ENCODE measurements around the gene SLC26A5. TPM values are rescaled to one million over a fixed set of nuclear protein-coding genes. Genes with fewer than 3 reads are reported as not detected.

Gene SLC26A5
- total and polyA plus RNA-seq, 2 donors (not counting 1 experiment from before 2014, with no cell fraction given), result not detected

DNA sequence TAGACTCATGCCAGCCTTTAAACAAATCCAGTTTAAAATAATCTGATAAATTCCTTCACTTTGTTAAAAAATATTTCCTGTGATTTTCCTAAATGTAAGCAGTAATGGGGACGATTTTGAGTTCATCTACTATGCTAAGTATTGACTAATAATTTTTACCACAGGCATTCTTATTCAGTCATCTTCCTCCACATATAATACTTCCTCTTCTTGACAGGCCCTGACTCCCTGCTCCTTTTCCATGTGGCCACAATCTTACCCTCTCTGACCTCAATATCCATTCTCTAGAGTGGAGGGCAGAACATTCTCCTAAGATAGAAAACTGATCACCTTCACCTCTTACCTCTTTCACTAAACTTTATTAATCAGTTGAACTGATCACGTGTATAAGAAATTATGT is 109.2 kb downstream of the SLC26A5 start:
- DNase-seq (ENCODE audit: low read depth in 2 of 2), result no peak
- no peak overlapping the region for H3K27ac ChIP-seq (ENCODE audit: insufficient read depth, low read length)
- H3K9me3 ChIP-seq (ENCODE audit: control insufficient read depth, insufficient read depth, low read depth, low read length), result no peaks in the 10 kb centered on the region
- H3K4me2 ChIP-seq (ENCODE audit: extremely low read depth, insufficient read depth, low read length), result no peak overlapping the region
- no peaks in the 10 kb centered on the region for H3K4me1 ChIP-seq (ENCODE audit: control insufficient read depth, extremely low read depth, insufficient read depth, low read length)
- H3K79me2 ChIP-seq (ENCODE audit: control insufficient read depth, insufficient read depth, low read length), result peaks cover 26% of the 10 kb centered on the region
- H3K4me3 ChIP-seq (replicated peaks in 1 of 4; ENCODE audit: control extremely low read depth in 1 of 4, insufficient read depth in 1 of 4, low read depth in 3 of 4, low read length in 4 of 4), result no peak overlapping the region
- no peak overlapping the region for H3K9ac ChIP-seq (ENCODE audit: insufficient read depth, low read length)
- H3K36me3 ChIP-seq (ENCODE audit: control insufficient read depth, insufficient read depth, low read length), result peaks cover 14% of the 10 kb centered on the region
- TF ChIP-seq, protein P1, sequence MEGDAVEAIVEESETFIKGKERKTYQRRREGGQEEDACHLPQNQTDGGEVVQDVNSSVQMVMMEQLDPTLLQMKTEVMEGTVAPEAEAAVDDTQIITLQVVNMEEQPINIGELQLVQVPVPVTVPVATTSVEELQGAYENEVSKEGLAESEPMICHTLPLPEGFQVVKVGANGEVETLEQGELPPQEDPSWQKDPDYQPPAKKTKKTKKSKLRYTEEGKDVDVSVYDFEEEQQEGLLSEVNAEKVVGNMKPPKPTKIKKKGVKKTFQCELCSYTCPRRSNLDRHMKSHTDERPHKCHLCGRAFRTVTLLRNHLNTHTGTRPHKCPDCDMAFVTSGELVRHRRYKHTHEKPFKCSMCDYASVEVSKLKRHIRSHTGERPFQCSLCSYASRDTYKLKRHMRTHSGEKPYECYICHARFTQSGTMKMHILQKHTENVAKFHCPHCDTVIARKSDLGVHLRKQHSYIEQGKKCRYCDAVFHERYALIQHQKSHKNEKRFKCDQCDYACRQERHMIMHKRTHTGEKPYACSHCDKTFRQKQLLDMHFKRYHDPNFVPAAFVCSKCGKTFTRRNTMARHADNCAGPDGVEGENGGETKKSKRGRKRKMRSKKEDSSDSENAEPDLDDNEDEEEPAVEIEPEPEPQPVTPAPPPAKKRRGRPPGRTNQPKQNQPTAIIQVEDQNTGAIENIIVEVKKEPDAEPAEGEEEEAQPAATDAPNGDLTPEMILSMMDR (conservative IDR thresholded peaks at IDR 0.05 in 1 of 2, IDR thresholded peaks at IDR 0.05 in 1 of 2; ENCODE audit: low read depth in 1 of 2, low read length in 2 of 2), result no peak
- TF ChIP-seq EZH2 (IDR thresholded peaks at IDR 0.05; ENCODE audit: low read length, missing control alignments), result no peak
- no peak overlapping the region for H2AFZ ChIP-seq (ENCODE audit: low read length)
- no peaks in the 10 kb centered on the region for H4K20me1 ChIP-seq (ENCODE audit: control insufficient read depth, extremely low read depth, insufficient read depth, low read length)
- no peaks in the 10 kb centered on the region for H3K27me3 ChIP-seq (ENCODE audit: control insufficient read depth, insufficient read depth, low read length)

DNA sequence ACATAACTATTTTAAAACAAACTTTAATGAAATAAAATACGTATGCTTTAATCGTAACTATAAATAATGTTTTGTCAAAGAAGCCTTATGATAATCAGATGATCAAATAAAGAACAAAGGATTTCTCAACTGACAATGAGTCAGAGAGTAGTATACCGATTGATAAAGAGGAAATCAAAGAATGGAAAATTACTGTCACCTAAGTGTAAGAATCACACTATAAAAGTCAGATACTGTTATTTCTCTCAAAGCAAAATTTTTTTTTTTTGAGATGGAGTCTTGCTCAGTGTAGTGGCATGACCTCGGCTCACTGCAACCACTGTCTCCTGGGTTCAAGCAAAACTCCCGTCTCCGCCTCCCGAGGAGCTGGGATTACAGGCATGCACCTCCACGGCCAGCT is 120.3 kb downstream of the SLC26A5 start:
- Histone ChIP-seq H3K27me3 (ENCODE audit: control insufficient read depth, insufficient read depth, low read length) (no peaks in the 10 kb centered on the region), H4K20me1 (ENCODE audit: control insufficient read depth, extremely low read depth, insufficient read depth, low read length) (no peaks in the 10 kb centered on the region), H3K4me3 (replicated peaks in 1 of 4; ENCODE audit: control extremely low read depth in 1 of 4, insufficient read depth in 1 of 4, low read depth in 3 of 4, low read length in 4 of 4) (no peak overlapping the region), H3K27ac (ENCODE audit: insufficient read depth, low read length) (no peak overlapping the region), H3K4me2 (ENCODE audit: extremely low read depth, insufficient read depth, low read length) (no peak overlapping the region), H3K79me2 (ENCODE audit: control insufficient read depth, insufficient read depth, low read length) (peaks cover 2% of the 10 kb centered on the region), H2AFZ (ENCODE audit: low read length) (no peak overlapping the region), H3K9me3 (ENCODE audit: control insufficient read depth, insufficient read depth, low read depth, low read length) (no peaks in the 10 kb centered on the region), H3K9ac (ENCODE audit: insufficient read depth, low read length) (no peak overlapping the region), H3K36me3 (ENCODE audit: control insufficient read depth, insufficient read depth, low read length) (peaks cover 5% of the 10 kb centered on the region), H3K4me1 (ENCODE audit: control insufficient read depth, extremely low read depth, insufficient read depth, low read length) (no peaks in the 10 kb centered on the region)
- no peak for DNase-seq (ENCODE audit: low read depth in 2 of 2)
- TF ChIP-seq EZH2 (IDR thresholded peaks at IDR 0.05; ENCODE audit: low read length, missing control alignments), result no peak
- TF ChIP-seq, protein P1 (conservative IDR thresholded peaks at IDR 0.05 in 1 of 2, IDR thresholded peaks at IDR 0.05 in 1 of 2; ENCODE audit: low read depth in 1 of 2, low read length in 2 of 2), result no peak

Other genes starting within 250 kb of the SLC26A5 start
- 62.8 and 63.4 TPM in 2 replicates for gene PMPCB, start 148.8 kb downstream of the SLC26A5 start, total RNA-seq
- 89.6 and 94.4 TPM in 2 replicates for gene PMPCB, start 148.8 kb downstream of the SLC26A5 start, polyA plus RNA-seq
- gene DNAJC2, start 101.4 kb downstream of the SLC26A5 start, total RNA-seq, result 13.6 and 15.0 TPM in 2 replicates
- gene DNAJC2, start 101.4 kb downstream of the SLC26A5 start, polyA plus RNA-seq, result 22.0 and 24.4 TPM in 2 replicates
- gene PSMC2, start 98.6 kb downstream of the SLC26A5 start, total RNA-seq, result 144 and 175 TPM in 2 replicates
- 305 and 340 TPM in 2 replicates for gene PSMC2, start 98.6 kb downstream of the SLC26A5 start, polyA plus RNA-seq

Data from fibroblast of lung (primary cell).